GM20000 (cell line): ENCODE data around the gene EEF1A2.

Experiments
- DNase-seq: peaks from one replicate; pipeline ENCODE4 v3.0.0; 2012; ENCODE audit warnings: low spot score
- CTCF ChIP-seq: IDR thresholded peaks from 2 replicates; pipeline ENCODE4 v1.5.1; 2012; ENCODE audit warnings: mild to moderate bottlenecking, control low read depth; ENCODE audit errors: extremely low read depth, missing control alignments

The EEF1A2 gene

DNA sequence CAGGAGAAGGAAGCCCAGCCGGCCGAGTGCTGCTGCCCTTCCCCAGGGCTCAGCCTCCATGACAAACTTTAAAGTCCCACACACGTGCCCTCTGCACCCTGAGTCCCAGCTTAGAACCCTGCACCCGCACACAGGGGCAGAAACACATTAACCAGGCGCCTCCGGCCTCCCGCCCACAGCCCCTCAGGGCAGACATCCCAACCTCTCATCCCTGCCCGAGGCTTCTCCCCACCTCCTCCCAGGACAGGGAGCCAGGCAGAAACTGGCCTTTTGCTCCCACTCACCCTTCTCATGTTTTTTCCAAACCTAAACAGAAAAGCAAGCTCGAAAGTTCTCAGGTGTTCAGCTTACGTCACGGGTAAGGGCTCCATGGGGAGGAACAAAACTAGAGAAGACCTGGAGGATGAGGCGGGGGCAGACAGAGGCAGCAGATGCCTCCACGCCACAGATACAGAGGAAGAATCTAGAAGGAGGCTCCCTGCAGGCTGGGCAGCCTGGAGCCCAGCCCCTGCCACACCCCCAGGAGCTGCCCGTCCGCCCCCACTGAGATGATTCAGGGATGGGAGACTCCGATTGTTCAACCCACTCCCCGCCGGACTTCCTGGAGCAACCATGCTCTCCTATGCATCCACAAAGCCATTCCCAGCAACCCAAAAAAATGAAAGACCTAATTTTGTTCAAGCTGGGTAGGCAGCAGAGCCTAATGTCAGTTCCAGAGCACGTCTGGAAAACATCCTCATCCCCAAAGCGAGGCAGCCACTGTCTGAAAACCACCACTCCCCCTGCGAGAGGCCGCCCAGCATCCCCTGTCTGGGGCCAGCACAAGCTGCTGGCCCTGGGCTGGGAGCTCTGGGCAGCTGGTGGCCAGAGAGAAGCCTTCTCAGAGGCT lies 35.2 kb downstream of the EEF1A2 start:
- DNase-seq: no peak
- TF ChIP-seq CTCF: no peak

- no peak for TF ChIP-seq CTCF
- DNase-seq: no peak
Measured at GRCh38 chr20:63462244-63462643, 36.6 kb downstream of the EEF1A2 start.

- DNase-seq: no peak
- no peak for TF ChIP-seq CTCF
Measured at GRCh38 chr20:63461104-63461763, 37.6 kb downstream of the EEF1A2 start.

GRCh38 chr20:63459070-63459380 lies 39.9 kb downstream of the EEF1A2 start:
- no peak for TF ChIP-seq CTCF
- no peak for DNase-seq

DNA sequence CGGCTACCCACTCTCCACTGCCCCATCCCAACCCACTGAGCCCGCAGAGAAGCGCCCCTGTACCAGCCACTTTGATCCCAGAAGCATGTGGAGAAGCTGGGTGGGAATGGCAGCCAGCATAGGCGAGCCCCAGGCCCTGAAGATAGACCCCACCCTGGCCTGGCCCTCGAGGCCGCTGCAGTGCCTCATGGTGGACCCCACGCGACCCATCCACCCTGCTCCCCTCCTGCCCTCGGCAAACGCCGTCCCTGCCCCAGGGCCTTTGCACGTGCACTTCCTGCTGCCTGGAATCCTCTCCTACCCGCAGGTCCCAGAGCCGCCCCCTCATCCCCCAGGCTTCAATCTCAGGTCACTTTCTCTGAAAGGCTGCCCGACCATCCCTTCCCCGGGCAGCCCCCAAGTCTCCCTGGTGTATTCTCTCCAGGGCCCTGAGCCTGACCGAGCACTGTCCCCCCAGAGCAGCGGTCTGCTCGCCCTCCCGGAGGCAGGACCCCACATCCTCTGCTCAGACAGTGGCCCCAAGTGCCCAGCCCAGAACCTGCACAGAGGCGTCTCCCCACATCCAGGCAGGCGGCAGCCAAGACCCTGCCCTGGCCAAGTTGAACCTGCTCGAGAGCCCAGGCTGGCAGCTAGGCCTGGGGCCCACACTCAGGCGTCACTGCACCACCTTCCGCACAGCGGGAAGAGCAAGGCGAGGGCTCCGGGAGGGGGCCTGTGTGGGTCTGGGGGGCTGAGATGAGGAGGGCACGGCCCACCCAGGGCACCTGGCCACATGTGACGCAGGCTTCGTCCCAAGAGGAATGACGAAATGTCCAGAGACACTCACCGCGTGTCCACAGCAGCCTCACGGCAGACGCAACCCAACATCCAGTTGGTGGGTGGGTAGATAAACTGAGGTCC lies 40.5 kb downstream of the EEF1A2 start:
- DNase-seq: no peak
- TF ChIP-seq CTCF: no peak

DNA sequence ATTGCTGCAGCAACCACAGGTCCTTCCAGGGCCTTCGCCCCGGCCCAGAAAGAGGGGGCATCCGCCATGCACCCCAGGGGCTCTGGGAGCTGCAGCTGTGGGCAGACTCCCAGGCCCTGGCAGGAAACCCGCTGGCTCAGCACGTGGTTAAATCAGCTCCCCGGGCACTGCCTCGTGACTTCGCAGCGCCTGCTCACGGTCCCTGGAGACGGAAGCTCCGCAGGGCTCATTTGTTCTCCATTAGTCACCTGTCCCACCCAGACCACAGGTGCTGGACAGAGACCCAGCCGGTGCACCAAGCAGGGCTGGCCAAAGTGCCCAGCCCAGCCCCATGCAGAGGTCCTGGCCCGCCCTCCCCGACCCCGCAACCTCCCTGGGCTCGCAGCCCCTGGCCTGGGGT lies 41.1 kb downstream of the EEF1A2 start:
- no peak for TF ChIP-seq CTCF
- DNase-seq: no peak
